HL-60 (cell line): Measurements from ENCODE around the gene SORT1.

Experiments
- DNase-seq, 2 experiments: peaks; one replicate each; pipeline ENCODE4 v3.0.0-alpha.2; 2010 to 2020; ENCODE audit warnings: low read depth in 1 of 2, low spot score in 1 of 2
- H3K27ac ChIP-seq: fragments of 250-450 bp; sonication (Bioruptor Pico); replicated peaks from 2 replicates; pipeline ENCODE4 v1.5.1; 2020; ENCODE audit warnings: mild to moderate bottlenecking, moderate library complexity
- H3K27me3 ChIP-seq: fragments of 250-450 bp; sonication (Bioruptor Pico); 2 replicates; pipeline ENCODE4 v1.5.1; 2021; ENCODE audit warnings: mild to moderate bottlenecking, moderate library complexity; ENCODE audit not compliant: insufficient read depth, poor library complexity, severe bottlenecking
- H3K4me3 ChIP-seq: replicated peaks from 2 replicates; pipeline ENCODE4 v1.5.1; 2011; ENCODE audit warnings: mild to moderate bottlenecking, control low read depth, low read length; ENCODE audit not compliant: insufficient read depth
- CTCF ChIP-seq: IDR thresholded peaks from one replicate; pipeline ENCODE4 v1.5.1; 2011; ENCODE audit warnings: low read length, control low read depth, inconsistent platforms; ENCODE audit not compliant: insufficient read depth
- GABPA ChIP-seq: IDR thresholded peaks from 2 replicates; pipeline ENCODE4 v1.6.1; 2012; ENCODE audit warnings: low read depth
- POLR2AphosphoS5 ChIP-seq: IDR thresholded peaks from 2 replicates; pipeline ENCODE4 v1.6.1; 2012; ENCODE audit warnings: low read depth
- SPI1 ChIP-seq: IDR thresholded peaks from 2 replicates; pipeline ENCODE4 v1.6.1; 2012; ENCODE audit warnings: low read depth, mild to moderate bottlenecking, borderline replicate concordance
- TF ChIP-seq, protein P1 (sequence below): IDR thresholded peaks from 2 replicates; pipeline ENCODE4 v1.6.1; 2012; ENCODE audit warnings: low read depth; ENCODE audit not compliant: insufficient replicate concordance

Gene SORT1

DNA sequence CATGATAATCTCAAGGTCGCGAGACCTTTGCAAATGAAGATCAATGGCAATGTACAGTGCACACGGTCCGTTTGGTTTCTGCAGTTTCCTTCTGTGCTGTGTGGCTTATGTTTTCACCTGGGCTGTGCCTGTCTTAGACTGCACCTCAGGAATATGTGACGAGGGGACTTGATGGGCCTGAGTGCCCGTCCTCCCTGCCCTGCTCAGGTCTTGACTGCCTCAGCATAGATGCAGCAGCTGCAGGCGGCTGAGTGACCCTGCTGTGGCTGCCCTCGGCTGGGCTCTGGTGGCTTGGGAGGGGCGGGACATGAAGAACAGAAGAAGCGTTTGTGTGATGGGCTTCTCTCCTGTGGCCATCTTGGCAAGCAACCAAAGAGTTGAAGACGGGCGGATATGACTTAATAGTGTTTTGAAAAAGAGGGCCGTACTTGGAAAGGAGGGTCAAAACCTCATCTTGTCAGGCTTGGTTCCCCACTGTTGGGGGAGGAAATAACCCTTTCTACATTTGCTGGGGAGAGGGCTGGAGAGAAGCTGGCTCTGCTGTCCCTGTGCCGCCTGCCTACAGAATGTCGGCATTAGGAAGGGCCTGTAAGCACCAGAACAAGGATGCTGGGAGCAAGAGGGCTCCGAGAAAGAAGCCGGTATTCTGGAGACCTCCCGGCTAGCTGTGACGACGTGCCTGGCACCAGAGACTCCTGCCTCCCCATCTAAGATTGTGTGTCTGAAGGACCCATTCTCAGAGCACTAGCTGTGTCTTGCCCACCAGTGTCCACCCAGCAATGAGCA, 98.0 kb downstream of the SORT1 start:
- no peak for DNase-seq
- no peak overlapping the region for H3K4me3 ChIP-seq
- no peak for TF ChIP-seq CTCF
- TF ChIP-seq SPI1 = no peak
- no peak for TF ChIP-seq GABPA
- TF ChIP-seq POLR2AphosphoS5 = no peak
- TF ChIP-seq, protein P1, sequence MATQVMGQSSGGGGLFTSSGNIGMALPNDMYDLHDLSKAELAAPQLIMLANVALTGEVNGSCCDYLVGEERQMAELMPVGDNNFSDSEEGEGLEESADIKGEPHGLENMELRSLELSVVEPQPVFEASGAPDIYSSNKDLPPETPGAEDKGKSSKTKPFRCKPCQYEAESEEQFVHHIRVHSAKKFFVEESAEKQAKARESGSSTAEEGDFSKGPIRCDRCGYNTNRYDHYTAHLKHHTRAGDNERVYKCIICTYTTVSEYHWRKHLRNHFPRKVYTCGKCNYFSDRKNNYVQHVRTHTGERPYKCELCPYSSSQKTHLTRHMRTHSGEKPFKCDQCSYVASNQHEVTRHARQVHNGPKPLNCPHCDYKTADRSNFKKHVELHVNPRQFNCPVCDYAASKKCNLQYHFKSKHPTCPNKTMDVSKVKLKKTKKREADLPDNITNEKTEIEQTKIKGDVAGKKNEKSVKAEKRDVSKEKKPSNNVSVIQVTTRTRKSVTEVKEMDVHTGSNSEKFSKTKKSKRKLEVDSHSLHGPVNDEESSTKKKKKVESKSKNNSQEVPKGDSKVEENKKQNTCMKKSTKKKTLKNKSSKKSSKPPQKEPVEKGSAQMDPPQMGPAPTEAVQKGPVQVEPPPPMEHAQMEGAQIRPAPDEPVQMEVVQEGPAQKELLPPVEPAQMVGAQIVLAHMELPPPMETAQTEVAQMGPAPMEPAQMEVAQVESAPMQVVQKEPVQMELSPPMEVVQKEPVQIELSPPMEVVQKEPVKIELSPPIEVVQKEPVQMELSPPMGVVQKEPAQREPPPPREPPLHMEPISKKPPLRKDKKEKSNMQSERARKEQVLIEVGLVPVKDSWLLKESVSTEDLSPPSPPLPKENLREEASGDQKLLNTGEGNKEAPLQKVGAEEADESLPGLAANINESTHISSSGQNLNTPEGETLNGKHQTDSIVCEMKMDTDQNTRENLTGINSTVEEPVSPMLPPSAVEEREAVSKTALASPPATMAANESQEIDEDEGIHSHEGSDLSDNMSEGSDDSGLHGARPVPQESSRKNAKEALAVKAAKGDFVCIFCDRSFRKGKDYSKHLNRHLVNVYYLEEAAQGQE = no peak
- H3K27me3 ChIP-seq = peaks cover 4% of the 10 kb centered on the region
- no peak overlapping the region for H3K27ac ChIP-seq

DNA sequence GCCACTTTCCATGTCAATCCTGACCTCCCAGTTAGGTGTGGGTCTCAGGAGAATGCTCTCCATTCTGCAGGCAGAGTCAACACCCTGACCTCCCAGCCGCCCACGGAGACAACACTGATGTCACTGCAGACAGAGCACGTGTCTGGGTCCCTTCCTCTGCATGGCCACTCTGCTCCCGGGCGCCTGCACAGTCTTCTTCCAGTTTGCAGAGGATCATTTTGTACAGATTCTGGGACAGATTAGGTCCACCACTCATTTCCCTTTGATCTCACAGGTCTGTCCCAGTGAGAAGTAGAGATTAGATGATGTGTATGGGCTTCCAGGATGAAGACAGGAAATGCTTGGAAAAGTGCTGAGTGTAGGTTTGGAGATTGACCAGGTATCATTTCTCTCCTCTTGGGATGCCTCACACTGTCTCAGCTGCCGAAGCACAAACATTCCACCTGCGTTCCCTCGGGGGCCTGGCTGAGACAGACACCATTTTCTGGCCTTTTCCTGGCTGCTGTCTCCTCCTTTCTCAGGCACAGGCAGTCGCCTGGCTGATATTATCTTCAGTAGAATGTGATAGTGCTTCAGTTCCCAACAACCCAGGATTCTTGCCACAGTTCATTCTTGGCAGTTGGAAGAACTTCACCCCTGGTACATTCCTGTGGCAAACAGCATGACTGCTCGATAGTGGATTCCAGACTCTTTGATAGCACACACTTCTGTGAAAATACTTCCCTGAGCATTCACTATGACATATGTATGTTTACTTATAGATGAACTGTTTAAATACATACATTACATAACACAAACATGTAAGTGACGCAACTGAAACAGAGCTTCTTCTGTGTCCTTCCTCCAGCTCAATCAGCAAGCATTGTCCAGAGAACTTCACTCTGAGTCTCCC, 98.8 kb downstream of the SORT1 start:
- no peak for DNase-seq
- TF ChIP-seq GABPA (no peak), SPI1 (no peak), CTCF (no peak), POLR2AphosphoS5 (no peak)
- TF ChIP-seq, protein P1 = no peak
- Histone ChIP-seq H3K27me3 (peaks cover 4% of the 10 kb centered on the region), H3K27ac (no peak overlapping the region), H3K4me3 (no peak overlapping the region)

- H3K27me3 ChIP-seq = peaks cover 4% of the 10 kb centered on the region
- TF ChIP-seq SPI1 (no peak), POLR2AphosphoS5 (no peak), CTCF (no peak), GABPA (no peak)
- TF ChIP-seq, protein P1 = no peak
- H3K4me3 ChIP-seq = no peak overlapping the region
- DNase-seq = no peak
- no peak overlapping the region for H3K27ac ChIP-seq
These were observed 100.9 kb downstream of the SORT1 start for GRCh38 chr1:109296782-109297181.
